HG03159 (cell line): Measurements from ENCODE around the gene ZBTB7C.

ENCODE experiments used
- ATAC-seq: cut with Tn5 transposase; IDR thresholded peaks from one replicate; pipeline ENCODE4 v1.9.1; 2021; ENCODE audit warnings: mild to moderate bottlenecking, moderate library complexity; ENCODE audit not compliant: unreplicated experiment

ZBTB7C gene

GRCh38 chr18:48100651-48101165 is 308.5 kb downstream of the ZBTB7C start:
- ATAC-seq, result no peak

- ATAC-seq, result no peak
Measured at GRCh38 chr18:48100165-48100575, 309.0 kb downstream of the ZBTB7C start.

GRCh38 chr18:48099481-48100164 is 309.6 kb downstream of the ZBTB7C start:
- ATAC-seq, result no peak

GRCh38 chr18:48098538-48098937 is 310.6 kb downstream of the ZBTB7C start:
- no peak for ATAC-seq

- no peak for ATAC-seq
Measured at GRCh38 chr18:48098007-48098406, 311.2 kb downstream of the ZBTB7C start.

- no peak for ATAC-seq
Measured at GRCh38 chr18:48095726-48096125, 313.5 kb downstream of the ZBTB7C start.

- ATAC-seq, result no peak
Measured at GRCh38 chr18:48093104-48093503, 316.1 kb downstream of the ZBTB7C start.

- ATAC-seq, result no peak
Measured at GRCh38 chr18:48091869-48092497, 317.2 kb downstream of the ZBTB7C start.

GRCh38 chr18:48090702-48091101 is 318.5 kb downstream of the ZBTB7C start:
- ATAC-seq, result no peak

- no peak for ATAC-seq
Measured at GRCh38 chr18:48090021-48090420, 319.2 kb downstream of the ZBTB7C start.

- no peak for ATAC-seq
Measured at GRCh38 chr18:48085781-48086487, 323.2 kb downstream of the ZBTB7C start.

- ATAC-seq, result no peak
Measured at GRCh38 chr18:48084858-48085257, 324.3 kb downstream of the ZBTB7C start.

GRCh38 chr18:48084041-48084757 is 325.0 kb downstream of the ZBTB7C start:
- ATAC-seq, result no peak

- no peak for ATAC-seq
Measured at GRCh38 chr18:48080546-48080945, 328.6 kb downstream of the ZBTB7C start.

- ATAC-seq, result no peak
Measured at GRCh38 chr18:48079885-48080284, 329.3 kb downstream of the ZBTB7C start.

GRCh38 chr18:48078448-48078847 is 330.7 kb downstream of the ZBTB7C start:
- no peak for ATAC-seq

- no peak for ATAC-seq
Measured at GRCh38 chr18:48077291-48077690, 331.9 kb downstream of the ZBTB7C start.

- ATAC-seq, result no peak
Measured at GRCh38 chr18:48076461-48076860, 332.7 kb downstream of the ZBTB7C start.

GRCh38 chr18:48075707-48076093 is 333.5 kb downstream of the ZBTB7C start:
- ATAC-seq, result no peak

- ATAC-seq, result no peak
Measured at GRCh38 chr18:48074929-48075706, 334.1 kb downstream of the ZBTB7C start.
